Brain microvascular endothelial cell (primary cell): ENCODE measurements around the gene PCDH15.

Experiments used
- DNase-seq: peaks from one replicate; pipeline ENCODE4 v3.0.0-alpha.2; 2020
- H3K27ac ChIP-seq: fragments of 250-450 bp; sonication (Bioruptor Pico); 2 replicates; pipeline ENCODE4 v1.5.1; 2020; ENCODE audit warnings: mild to moderate bottlenecking, moderate library complexity
- H3K27me3 ChIP-seq: fragments of 250-450 bp; sonication (Bioruptor Pico); replicated peaks from 2 replicates; pipeline ENCODE4 v1.5.1; 2020; ENCODE audit warnings: mild to moderate bottlenecking
- H3K36me3 ChIP-seq: fragments of 250-450 bp; sonication (Bioruptor Pico); replicated peaks from 2 replicates; pipeline ENCODE4 v1.5.1; 2020; ENCODE audit warnings: mild to moderate bottlenecking
- H3K4me3 ChIP-seq: 2 replicates; pipeline ENCODE4 v1.5.1; 2011; ENCODE audit warnings: low read depth, mild to moderate bottlenecking, control low read depth, low read length, moderate library complexity
- in situ Hi-C: cut with HindIII; loops from 2 replicates; pipeline ENCODE4 v1.10.0; 2017; ENCODE audit warnings: low sequenced_read_pairs, low pct_ligation_motif_present
- TF ChIP-seq, protein P1 (sequence below): IDR thresholded peaks from 2 replicates; pipeline ENCODE4 v1.5.1; 2011; ENCODE audit warnings: low read depth, mild to moderate bottlenecking, moderate library complexity, low read length, control low read depth, inconsistent platforms; ENCODE audit errors: missing control alignments

Gene PCDH15

DNA sequence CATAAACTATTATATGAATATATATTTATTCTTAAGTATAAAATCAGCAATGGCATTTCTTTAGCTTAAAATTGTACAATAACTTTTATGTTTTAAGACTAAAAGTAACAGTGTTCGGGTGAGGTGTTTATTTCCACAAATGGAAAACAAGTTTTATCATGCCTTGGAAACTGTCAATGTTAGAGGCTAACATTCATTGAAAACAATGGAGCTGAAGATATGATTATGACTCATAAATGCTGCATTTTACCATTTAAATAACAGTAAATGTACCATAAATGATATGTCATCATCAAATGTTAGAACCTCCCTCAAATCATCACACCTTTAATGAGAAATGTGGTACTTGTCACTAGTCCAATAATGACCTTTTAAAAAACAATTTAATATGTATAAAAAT lies 897.3 kb downstream of the PCDH15 start:
- Histone ChIP-seq H3K4me3 (no peak overlapping the region), H3K27me3 (no peaks in the 10 kb centered on the region), H3K36me3 (no peaks in the 10 kb centered on the region), H3K27ac (no peak overlapping the region)
- DNase-seq = no peak
- TF ChIP-seq, protein P1, sequence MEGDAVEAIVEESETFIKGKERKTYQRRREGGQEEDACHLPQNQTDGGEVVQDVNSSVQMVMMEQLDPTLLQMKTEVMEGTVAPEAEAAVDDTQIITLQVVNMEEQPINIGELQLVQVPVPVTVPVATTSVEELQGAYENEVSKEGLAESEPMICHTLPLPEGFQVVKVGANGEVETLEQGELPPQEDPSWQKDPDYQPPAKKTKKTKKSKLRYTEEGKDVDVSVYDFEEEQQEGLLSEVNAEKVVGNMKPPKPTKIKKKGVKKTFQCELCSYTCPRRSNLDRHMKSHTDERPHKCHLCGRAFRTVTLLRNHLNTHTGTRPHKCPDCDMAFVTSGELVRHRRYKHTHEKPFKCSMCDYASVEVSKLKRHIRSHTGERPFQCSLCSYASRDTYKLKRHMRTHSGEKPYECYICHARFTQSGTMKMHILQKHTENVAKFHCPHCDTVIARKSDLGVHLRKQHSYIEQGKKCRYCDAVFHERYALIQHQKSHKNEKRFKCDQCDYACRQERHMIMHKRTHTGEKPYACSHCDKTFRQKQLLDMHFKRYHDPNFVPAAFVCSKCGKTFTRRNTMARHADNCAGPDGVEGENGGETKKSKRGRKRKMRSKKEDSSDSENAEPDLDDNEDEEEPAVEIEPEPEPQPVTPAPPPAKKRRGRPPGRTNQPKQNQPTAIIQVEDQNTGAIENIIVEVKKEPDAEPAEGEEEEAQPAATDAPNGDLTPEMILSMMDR = no peak
- in situ Hi-C loops = no loop called here

- DNase-seq = no peak
- in situ Hi-C loops = no loop called here
- TF ChIP-seq, protein P1 = no peak
- H3K27me3 ChIP-seq = no peaks in the 10 kb centered on the region
- H3K27ac ChIP-seq = no peak overlapping the region
- no peak overlapping the region for H3K4me3 ChIP-seq
- H3K36me3 ChIP-seq = no peaks in the 10 kb centered on the region
These were observed 901.4 kb downstream of the PCDH15 start for GRCh38 chr10:53899463-53900160.

DNA sequence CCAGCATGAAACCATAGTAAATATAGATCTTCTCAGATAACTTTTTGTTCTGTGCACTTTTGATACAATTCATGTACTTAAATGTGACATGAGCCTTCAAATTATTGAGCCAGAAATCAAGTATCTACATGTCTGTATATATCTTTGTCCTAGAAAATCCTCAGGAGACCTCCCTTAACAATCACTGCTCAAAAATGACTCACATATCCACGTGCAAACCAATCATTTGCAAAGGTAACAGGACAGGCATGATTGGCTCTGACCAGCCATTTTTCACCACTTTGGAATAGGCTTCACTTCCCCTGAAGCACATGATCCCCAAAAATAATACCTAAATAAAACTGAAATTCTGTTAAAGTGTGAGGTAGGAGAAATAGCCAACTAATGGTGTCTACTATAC lies 902.5 kb downstream of the PCDH15 start:
- Histone ChIP-seq H3K4me3 (no peak overlapping the region), H3K27me3 (no peaks in the 10 kb centered on the region), H3K36me3 (no peaks in the 10 kb centered on the region), H3K27ac (no peak overlapping the region)
- DNase-seq = no peak
- in situ Hi-C loops = no loop called here
- TF ChIP-seq, protein P1 = no peak

- Histone ChIP-seq H3K4me3 (no peak overlapping the region), H3K27me3 (no peaks in the 10 kb centered on the region), H3K27ac (no peak overlapping the region), H3K36me3 (no peaks in the 10 kb centered on the region)
- in situ Hi-C loops = no loop called here
- TF ChIP-seq, protein P1 = no peak
- DNase-seq = no peak
These were observed 906.9 kb downstream of the PCDH15 start for GRCh38 chr10:53894145-53894544.

DNA sequence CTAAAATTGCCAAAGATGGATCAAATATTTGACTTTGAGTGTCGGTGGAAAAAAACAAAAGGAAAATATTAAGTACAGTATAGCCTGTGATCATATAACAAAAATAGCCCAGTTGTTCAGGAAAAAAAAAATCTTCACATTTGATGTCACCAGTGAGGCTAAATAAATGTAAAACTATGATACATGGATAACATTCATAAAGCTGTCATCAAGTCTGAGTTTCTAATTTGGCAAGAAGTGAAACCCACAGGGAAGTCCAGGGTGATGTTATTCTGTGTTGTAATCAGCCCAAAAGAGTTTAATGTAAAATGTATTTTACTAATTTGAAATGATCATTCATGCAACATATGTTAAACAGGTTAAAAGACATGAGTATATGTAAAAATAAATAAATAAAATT lies 908.0 kb downstream of the PCDH15 start:
- H3K27ac ChIP-seq = no peak overlapping the region
- TF ChIP-seq, protein P1 = no peak
- in situ Hi-C loops = no loop called here
- H3K4me3 ChIP-seq = no peak overlapping the region
- no peak for DNase-seq
- H3K36me3 ChIP-seq = no peaks in the 10 kb centered on the region
- H3K27me3 ChIP-seq = no peaks in the 10 kb centered on the region
